KG1 (cell line): ENCODE data around the gene ATOH8.
A peak's percentile ranks its signal among the peaks of the same experiment; 100 is the strongest.

Source experiments
- DNase-seq: peaks from one replicate; lab custom pipeline; 2025; lab: John Stamatoyannopoulos, UW

The ATOH8 gene

DNA sequence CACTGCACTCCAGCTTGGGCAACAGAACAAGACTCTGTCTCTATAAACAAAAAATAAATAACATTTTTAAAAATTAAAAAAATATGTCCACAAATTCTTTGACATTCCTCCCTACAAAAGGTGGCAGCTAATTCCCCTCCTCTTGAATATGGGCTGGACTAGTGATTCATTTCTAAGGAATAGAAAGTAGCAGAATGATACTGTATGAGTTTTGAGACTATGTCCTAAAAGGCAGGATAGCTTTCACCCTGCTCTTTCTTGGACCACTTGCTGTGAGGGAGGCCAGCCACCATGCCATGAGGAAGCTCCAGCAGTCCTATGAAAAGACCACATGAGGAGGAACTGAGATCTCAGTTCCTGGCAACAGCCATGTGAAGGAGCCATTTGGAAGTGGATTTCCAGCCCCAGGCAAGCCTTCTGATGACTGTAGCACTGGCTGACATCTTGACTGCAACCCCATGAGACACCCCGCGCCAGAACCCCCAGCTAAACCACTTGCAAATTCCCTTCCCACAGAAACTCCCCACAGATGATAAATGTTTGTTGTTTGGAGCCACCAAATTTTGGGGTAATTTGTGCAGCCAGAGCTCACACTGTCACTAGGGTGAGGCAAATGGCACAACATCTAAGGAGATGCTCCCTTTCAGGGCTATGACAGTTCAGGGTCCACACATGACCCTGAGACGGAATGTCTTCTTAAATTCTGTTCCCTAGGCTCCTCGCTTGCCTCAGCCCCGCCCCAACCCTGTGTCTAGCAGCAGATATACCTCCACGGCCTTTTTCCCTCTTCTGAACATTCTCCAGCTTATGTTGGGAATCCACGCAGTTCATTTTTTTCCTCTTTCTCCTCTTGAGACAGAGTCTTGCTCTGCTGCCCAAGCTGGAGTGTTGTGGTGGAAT, 17.1 kb upstream of the ATOH8 start:
- DNase-seq = no peak

DNA sequence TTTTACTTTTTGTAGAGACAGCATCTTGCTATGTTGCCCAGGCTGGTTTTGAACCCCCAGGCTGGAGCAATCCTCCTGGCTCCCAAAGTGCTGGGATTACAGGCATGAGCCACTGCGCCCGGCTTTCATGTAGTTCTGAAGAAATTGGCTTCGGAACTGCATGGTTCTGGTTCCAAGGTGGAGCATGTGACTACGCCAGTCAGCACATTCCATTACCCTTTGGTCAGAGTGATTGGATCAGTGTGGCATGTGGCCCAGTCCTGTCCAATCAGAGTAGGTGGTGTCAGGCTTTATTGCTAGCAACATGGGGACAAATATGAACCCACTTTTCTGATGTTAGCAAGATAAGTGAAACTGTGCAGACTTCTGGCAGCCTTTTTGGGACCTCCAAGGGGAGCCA, 16.3 kb upstream of the ATOH8 start:
- no peak for DNase-seq

DNA sequence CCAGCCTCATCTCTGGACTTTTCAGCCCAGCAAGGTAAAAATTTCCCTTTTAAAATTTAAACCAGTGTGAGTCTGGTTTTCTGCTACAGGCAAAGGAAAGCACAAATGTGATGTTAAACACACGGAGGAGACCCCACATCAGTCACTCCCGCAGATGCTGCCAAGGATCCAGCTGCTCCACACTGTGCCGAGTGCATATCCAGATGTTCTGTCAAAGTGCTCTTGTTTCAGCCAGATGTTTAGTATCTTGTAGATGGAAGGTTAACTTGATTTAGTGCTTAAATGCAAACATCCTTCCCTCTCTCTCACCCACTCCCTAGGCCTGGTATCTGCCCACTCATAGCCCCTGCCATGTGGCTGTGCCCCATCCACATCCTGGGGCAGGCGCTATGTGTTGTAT, 15.8 kb upstream of the ATOH8 start:
- no peak for DNase-seq

DNA sequence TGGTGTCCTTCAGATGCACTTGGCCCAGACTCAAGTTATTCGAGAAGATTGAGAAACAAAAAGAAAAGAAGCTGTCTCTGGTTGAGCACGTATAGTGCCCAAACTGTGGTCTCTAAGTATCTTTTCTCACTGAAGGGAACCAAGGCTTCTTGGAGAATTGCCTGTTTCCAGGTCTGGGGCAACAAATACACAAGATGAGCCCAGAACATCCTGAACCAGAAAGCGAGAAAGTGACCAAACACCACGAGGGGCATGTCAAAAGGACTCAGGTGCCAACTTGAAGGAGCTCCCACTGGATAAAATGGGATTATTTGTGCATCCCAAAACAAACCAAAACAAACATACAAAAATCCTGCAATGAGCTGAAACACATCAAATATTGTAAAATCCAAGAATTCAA, 13.6 kb upstream of the ATOH8 start:
- DNase-seq = no peak

DNA sequence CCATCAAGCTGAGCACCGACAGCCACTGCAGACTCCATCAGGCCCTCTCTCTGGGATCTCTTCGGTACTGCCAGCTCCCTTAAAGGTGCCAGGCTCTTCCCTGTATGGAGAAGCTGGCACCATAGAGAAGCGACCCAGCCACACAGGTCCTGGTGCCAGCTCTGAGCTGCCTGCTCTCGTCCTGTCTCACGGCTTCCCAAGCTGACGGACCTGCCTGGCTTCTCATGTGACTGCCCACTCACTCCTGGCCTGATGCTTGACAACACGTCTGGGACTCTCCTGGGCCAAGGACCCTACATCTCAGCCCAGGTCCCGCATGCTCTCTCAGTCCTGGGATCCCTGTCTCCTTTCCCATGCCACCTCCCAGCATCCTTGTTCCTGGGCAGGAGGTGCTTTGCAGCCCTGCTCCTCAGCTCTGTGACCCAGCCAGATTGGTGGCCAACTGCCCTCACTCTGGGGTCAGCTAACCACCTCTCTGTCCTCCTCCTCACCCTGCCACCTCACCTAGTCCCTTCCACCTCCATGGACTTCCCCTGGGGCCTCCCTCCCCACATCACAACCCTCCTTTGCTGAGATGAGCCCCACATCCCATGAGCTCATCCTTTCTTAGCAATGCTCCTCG, 12.5 kb upstream of the ATOH8 start:
- DNase-seq = no peak

DNA sequence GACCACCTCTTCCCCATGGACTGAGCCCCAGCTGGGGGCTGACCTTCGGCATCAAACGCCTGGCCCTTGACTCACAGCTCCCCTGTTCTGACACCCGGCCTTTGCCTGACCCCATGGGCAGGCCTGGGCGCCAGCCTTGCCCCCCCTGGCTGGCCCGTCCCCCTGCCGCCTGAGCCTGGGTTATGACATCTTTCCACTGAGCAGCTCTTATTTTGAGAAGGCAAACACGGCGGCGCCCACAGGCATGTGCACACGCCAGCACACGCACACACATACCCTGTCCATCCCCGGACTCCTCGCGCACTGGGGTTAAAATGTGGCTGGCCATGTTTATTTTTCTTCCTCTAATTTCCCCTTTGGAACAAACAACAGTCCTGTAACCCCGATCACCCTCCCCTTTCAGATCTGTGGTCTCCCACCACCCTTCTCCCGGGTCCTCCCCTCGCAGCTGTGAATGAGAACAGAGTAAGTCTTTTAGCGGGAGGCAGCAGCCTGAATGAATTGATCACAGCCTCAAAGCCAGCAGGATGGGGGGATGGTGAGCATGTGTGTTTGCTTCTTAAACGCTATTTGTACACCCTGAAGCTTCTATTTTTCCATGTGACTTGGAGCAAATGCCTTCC, 11.8 kb upstream of the ATOH8 start:
- no peak for DNase-seq

DNA sequence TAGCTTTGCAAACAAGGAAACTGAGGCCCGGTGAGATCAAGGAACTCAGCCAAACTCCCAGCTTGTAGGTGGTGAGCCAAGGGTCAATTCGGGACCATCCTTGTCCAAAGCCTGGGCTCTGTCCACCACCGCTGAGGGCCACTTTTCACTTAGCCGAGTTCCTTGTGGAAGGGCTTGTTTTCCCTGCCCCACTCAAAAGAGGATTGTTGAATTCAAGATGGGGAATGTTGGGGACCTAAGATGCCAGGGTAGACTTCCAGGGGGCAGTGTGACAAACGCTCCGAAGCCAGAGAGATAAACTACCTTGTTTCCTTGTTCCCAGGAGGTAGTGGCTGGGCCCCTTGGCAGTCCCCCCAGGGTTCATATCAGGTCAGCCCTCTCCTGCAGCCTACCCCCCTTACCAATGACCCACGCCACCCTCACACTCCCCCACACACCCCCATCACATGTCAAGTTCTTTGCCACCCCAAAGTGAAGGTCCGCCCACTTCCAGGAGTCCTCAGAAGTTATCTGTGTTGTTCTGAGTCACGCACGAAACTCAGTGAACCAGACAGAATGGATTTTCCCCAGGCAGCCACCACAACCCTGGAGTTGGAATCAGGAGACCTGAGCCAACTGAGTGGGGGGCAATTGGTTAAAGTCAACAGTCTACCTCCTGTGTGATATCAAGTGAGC, 10.3 kb upstream of the ATOH8 start:
- DNase-seq = no peak

DNA sequence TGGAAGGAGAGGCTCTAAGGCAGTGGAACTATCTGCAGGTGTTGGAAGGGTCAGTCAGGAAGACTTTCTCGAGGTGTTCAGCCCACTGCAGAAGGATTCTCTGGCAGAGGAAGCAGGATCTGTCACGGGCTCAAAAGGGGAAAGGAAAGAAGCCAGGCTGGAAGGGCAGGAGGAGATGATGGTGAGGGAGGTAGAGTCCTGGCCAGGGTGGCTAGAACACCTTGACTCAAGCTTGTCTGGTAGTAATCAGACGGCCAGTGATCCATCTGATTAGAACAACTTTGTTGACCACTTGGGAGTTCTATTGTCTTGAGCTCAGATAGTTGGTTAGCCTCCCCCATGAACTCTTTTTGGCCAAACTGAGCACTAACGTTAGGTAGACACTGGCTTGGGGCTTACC, 9.7 kb upstream of the ATOH8 start:
- no peak for DNase-seq

DNA sequence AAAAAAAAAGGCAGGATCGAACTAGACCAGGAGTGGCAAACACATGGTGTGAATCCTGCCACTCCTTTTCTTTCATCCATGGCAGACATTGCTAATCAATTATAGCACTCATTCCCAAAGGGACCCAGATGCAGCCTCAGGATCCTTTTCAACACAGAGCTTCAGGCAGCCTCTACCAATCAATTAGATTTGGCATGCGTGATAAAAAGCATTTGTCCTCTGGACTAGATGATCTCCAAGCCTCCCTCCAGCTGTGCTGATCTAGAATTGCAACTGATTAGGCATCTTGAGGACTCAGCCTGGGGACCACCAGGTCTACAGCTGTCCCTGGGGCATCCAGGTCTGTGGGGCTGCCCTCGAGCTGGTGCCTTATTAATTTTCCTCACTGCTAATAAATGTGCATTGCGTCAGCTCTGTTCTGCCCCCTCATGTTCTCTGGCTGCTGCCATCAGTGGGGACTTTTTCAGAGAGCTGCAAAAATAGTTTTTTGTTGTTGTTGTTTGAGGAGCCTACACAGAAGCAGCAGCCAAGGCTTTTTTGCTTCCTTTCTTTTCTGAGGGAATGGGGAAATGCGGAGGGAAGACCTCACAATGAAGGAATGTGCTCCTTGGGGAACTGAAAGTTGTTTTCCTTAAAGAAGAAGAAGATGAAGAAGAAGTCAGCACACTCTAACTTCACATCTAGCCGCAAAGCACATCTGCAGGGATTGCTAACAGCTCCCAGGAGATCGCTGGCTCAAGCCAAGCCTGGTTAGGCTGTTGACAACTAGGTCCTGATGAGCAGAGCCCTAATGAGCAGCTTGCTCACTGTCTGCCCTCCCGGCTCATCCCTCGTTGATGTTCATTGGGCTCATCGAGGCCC, 8.8 kb upstream of the ATOH8 start:
- no peak for DNase-seq

DNA sequence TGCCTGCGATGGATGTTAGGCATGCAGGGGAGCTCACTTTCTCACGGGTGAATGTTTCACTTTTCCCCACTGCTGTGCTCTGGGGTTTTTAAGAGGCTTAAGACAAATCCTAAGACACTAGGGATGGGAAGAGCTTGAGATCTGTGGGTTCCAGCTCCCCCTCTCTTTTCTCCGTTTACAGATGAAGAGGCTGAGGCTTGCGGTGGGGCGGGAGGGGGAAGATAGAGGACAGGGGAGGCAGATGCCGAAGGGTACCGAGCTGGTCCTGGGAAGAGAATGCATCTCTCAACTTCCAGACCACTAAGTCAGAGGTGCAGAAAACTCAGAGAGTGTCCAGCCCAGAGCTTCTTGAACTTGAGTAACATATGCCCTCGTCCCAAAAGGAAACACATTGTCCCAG, 8.2 kb upstream of the ATOH8 start:
- no peak for DNase-seq

DNA sequence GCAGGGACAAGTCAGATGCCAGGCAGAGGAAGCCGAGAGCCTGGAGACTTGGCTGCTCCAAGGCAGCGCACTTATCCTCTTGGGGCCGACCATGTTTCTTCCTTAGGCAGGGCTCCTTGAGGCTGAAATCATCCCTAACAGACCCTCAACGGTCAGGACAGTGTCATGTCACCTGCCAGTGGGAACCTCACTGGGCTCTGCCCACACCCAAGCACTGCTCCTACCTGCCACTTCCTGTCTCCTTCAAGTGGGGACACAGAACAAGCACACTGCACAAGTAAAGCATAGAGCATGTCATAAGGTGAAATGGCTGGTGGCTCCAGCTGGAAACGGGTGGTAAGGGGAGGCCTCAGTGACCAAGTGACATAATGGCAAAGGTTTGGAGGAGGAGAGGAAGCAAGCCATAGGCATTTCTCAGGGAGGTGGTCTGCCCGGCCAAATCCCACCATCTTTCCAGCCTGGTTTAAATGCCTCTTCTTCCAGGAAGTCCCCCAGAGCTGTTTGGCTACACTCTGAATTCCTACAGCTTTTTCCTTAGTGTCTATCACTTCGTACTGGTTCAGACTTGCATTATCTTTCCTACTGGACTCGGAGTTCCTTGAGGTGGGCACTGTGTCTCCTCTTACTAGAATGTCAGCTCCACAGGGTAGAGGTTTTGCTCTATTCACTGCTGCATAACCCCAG, 7.3 kb upstream of the ATOH8 start:
- no peak for DNase-seq

DNA sequence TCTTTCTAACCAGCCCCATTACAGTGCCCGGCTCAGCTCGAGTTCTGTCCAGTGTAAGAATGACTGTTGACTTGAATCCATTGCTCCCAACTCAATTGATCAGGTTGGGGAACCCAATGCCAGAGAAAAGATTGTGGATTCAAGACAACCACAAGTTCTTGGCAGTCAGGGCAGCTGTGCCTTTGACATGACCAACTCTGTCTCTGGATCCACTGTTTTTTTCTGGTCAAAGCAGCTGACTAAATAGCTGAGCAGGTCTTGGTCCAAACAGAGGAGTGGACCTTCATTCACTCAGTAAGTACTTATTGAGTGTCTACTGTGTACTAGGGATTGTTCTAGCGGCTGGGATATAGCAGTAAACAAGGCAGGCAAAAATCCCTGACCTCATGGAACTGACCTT, 6.3 kb upstream of the ATOH8 start:
- no peak for DNase-seq

DNA sequence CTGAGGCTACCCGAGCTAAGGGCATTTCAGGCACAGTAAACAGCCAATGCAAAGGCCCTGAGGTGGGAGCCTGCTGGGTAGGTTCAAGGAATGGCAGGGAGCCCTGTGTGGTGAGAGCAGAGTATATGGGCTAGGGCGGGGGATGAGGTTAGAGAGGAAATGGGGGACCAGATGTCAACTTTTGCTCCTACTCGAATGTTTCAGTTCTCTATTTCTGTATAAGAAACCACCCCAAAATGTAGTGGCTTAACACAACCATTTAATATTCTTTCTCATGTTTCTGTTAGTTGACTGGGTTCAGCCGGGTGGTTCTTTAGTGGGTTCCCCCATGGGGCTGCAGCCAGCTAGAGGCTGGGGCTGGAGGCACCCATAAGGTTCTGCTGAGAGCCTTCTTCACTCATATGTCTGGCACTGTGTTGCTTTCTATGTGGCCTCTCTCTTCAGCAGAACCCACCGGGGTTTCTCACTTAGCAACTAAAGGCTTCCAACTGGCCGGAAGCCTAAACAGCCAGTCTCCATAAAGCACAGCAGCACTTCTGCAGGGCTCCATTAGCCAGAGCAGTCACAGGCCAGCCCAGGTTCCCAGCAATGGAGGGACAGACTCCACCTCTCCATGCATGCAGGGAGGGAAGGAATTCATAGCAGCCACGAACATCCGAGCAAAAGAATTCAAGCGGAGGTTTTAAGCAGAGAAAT, 5.6 kb upstream of the ATOH8 start:
- DNase-seq = no peak

DNA sequence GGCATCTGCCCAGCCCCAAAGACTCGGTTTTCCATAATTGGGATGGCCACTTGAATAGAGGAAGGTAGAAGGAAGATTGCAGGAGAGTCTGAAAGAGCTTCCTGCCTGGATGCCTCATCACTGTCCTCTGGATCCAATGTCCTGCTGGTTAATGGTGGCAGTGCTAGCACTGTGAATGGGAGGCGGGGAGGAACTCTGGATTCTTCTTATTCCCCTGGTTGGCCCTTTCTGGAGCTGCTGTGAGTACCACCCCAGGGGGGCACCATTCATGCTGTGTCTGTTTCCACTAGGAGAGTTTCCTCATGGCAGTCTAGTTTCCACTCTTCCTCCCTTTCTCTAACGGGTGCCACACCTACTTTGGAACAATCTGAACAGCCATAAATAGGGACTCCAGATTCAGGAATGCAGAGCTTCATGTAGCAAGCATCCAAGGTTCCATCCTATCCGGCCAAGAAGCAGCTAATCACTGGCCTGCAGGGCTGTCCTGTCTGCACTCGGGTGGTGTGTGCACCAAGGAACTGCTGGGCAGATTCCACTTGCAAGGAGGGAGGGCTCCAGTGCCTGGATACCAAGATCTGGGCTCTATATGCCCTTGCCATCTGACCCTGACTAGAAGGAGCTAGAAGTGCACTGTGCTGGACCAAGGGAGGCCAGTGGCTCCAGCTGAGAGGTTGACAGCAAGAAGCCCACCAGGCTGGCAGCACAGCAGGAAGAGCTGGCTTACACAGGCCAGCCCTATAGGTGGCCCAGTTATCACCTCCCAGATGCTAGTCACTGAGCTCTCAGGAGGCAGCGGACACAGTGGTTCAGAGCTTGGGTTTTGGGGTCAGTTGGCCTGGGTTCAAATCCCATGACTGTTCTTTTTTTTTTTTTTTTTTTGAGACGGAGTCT, 4.6 kb upstream of the ATOH8 start:
- no peak for DNase-seq

DNA sequence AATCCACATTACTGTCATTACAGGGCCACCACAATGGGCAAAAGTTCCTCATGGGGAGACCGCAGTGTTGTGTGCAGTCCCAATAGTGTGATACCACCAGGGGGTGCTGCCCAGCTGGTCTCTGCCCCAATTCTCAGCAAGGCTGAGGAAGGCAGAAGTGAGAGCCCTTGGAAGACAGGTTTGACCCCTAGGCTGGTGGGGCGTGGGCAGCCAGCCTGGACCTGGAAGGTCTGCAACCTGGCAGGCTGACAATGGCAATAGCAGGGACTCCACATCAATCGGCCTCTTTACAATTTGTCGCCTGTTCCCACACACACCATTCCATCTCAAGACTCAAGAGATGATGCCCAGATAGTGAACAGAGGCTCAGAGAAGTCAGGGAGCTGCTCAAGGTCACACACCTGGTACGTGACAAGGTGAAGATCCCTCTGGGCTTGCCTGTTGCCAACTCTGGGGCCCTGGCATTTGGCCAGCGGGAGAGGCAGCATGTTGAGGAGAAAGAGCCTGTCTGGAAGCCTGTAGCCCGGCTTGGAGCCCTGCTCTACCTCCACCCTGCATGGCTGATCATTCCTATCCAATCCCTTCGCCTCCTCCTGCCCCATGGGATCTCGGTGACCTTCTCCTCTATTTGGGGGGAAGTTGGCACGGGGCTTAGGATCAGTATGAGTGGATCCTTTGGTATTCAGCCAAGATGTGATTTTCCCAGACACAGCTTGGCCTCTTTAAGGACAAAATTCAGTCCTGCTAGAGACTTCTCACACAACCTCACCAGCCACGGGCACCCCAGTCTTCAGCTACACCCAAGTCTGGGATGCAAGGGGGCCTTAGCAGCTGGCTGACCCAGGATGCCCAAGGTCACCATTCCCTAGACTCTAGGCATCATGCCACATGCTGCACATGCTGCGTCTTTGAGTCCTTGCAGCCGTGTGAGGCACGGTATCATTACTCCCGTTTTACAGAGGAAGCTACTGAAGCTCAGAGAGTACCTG, 2.9 kb upstream of the ATOH8 start:
- DNase-seq = peak; percentile 42

DNA sequence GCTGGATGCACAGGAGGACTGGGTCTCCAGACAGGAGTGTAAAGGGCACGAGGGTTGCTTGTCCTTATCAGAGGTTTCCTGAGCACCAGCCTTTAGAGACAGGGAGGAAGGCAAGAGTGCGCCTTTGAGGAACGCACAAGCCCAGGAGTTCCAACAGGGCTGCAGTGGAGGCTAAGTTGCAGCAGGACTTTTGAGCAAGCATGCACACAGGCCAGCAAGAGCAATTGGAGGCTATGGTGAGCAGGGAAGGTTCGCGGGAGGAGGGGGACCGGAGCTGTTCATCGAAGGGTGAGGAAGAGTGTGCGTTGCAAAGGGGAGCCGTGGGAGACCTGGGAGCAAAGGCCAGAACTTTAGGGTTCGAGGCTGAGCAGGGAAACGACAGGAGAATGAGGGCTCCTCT, 2.2 kb upstream of the ATOH8 start:
- DNase-seq = no peak

DNA sequence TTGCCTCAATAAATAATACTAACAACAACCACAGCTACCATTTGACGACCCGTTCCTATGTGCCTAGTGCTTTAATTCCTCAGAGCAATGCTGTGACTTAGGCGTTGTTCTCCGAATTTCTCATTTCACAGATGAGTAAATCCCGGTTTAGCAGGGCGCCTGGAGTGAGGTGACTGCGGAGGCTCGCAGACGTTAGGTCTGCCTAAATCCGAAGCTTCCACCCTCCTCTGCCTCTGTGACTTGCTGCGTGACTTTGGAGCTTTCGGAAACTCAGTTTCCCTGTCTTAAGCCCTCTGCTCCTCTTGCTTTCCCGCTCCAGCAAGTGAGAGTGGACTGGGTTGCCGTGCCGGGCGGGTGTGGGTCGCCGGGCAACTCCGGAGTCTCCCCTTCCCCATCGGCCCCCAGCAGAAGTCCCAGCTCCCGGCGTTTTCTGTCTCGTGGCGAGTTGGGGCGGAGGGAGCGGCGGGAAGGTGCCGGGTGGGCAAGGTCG, 711 bp upstream of the ATOH8 start:
- no peak for DNase-seq
